Skin of body (tissue), 2 donors: ENCODE data around the gene C1orf116. TPM values are rescaled to one million over a fixed set of nuclear protein-coding genes. Genes with fewer than 3 reads are reported as not detected.
A peak's percentile ranks its signal among the peaks of the same experiment; 100 is the strongest.

Experiments
- DNase-seq: peaks from one replicate; lab custom pipeline; 2025; lab: John Stamatoyannopoulos, UW
- total RNA-seq: library from RNA; depleted of rRNA; stranded (reverse); fragments of >200 nt; gene quantifications from one replicate; pipeline ENCODE4 v1.2.3, GENCODE V29; 2014

The C1orf116 gene
- 6.4 TPM for total RNA-seq

DNA sequence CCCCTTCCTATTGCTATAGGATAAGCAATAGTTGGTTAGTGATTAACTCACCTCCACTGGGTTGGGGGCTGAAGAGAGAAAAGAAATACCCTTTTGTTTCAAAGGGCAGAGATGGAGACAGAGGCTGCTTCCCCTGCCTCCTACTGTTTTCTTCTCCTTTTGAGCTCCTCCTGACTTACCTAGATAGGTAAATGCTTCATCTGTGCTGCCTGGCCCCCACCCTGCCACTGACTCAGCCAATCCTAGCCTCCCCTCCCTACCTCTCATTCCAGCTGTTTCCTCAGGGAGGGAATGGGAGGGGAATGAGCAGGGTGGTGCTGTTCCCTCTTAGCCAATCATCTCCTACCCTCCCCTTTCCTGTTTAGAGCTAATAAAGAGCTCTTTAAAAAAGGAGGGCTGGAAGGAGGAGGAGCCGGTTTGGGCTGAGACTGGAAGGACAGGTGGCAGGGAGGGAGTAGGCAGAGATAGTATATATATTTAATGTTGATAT lies at the start of gene C1orf116:
TSS of gene C1orf116 (minus strand) at position 229 of the 490 bp plus-strand sequence. CDS start 5,158 bp downstream, outside the sequence.
- peak; percentile 9 for DNase-seq

GRCh38 chr1:207081806-207082205 lies 49.2 kb upstream of the C1orf116 start:
- no peak for DNase-seq

GRCh38 chr1:207081088-207081487 lies 48.5 kb upstream of the C1orf116 start:
- no peak for DNase-seq

GRCh38 chr1:207079706-207080241 lies 47.2 kb upstream of the C1orf116 start:
- DNase-seq: no peak

DNA sequence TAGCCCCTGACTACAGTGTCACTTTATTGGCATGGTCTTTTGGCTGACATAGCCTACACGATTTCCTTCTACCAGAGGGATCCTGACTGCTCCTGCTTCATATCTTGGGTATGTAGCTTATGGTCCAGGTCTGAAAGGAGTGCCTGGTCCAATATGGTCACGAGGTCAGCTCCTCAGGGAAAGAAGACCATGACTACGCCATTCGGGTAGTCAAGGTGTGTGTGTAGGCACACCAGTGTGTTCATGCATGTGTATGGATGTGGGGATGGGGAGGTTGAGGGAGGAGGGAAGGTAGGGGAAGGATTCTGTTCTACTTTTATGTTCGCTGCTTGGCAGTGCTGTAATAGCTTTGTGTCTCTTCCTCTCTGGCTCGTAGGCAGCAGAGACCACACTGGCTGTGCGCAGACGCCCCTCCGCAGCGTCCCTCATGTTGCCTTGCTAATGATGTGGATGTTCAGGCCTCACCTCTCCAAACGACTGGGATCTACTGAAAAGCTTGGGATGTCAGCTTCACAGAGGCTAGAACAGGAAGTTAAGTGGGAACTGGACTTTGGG lies 46.1 kb upstream of the C1orf116 start:
- DNase-seq: no peak

DNA sequence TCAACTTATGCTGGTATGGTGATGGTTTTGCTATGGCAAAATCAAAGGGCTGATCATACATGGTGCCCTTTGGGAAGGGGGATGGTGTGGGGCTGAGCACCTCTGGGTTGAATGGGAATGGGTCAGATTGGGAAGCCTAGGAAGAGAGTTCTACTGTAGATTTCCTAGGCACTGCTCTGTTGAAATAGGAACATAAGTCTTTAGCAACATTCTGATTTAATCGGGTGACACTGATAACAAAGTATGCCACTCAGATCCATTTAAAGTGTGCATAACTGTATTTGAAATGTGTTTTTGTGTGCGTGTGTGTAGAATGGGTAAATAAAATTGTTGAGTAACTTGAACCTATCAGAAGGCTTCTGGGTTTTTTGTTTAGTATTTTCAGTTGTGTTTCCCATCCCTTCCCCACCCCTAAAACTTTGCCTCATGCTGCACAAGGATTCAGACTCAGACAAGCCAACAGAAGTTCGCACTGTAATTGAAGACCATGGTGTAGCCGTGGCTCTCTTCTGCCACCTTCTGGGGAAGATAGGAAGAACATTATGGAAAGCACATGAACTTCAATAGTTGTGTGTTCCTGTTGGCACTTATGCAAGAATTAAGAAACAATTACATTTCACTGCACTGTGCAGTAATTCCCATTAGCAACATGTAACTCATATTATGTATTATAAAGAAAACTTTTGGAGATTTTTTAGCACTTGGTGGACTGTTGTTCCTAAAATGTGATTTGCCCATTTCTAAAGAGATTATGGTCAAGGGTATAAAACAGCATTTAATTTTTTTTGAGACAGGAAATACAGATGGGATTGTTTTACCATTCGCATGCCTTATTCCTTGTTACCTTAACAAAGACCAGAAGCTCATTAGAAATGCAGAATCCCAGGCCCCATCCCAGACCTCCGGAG lies 45.2 kb upstream of the C1orf116 start:
- DNase-seq: peak; percentile 76

GRCh38 chr1:207077012-207077411 lies 44.5 kb upstream of the C1orf116 start:
- DNase-seq: no peak

GRCh38 chr1:207076181-207076955 lies 43.8 kb upstream of the C1orf116 start:
- no peak for DNase-seq

DNA sequence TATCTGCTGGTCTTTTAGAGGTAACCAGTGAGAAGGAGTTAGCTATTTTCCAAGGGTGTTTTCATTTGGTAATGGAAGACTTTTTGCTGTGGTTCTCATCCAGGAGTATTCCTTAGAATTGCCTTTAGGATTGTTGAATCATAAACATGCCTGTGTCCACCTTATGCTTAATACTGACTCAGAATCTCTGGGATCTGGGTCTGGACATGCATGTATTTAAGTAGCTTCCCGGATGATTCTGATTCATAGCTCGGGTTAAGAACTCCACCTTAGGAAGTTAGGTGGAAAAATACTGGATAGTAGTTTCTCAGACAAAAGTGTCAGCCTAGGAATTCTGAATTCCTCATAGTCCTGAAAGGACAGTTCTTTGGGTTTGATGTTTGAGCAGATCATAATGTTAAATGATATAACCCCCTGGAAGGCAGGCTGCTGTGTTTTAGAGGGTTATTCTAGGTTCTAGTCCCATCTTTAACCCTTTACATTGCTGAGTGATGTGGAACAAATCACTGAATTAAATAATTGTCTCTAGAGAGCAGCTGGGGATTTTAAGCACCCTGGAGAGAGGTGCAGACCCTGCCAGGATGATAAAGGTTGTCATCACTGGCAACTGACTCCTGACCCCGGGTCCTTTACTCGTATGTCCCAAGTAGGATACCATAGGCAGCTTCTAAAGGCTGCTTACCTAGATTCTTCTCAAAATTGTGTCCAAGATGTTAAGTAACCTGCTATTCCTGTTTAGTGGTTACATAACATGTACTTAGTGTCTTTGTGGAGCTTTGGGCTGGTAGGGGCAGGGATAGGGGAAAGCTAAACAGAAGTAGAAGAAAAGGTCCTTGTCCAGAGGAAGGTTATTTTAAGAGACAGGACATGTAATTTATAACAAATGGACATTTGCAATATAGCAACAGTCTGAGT lies 41.6 kb upstream of the C1orf116 start:
- DNase-seq: no peak

DNA sequence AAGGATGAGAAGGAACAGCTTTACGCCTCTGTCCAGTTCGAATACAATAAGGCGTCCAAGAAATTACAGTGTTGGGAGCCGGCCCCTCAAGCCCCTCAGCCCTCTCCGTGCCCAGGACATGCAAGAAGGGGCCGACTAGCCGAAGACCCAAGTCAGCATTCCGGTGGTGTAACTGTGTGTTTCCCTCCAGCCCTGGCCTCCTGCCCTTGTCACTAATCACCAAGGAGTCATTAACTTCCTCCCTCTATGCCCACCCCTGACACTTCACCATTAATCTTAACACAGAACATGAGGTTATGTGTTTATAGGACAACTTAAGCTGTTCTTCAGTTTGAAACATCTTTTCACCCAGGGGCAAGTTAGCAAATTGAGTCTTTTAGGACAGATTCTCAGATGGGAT lies 39.7 kb upstream of the C1orf116 start:
- no peak for DNase-seq

DNA sequence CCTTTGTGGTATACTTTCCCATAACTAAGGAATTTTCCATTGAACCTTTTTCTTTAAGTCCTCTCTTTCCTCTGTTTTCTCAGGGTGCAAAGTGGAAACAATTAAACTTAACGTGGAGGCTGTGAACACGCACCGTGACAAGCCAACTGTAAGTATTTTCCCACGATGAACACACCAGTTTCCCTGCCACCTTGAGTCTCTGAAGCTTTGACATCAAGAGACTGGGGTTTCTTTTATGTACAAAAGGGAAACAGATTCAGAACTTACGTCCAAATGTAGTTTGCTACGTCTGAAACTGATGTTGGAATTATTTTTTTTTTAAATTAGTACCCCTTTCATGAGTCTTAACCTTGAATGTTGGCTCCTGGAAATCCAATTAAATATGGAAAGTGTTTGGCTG lies 38.9 kb upstream of the C1orf116 start:
- no peak for DNase-seq

DNA sequence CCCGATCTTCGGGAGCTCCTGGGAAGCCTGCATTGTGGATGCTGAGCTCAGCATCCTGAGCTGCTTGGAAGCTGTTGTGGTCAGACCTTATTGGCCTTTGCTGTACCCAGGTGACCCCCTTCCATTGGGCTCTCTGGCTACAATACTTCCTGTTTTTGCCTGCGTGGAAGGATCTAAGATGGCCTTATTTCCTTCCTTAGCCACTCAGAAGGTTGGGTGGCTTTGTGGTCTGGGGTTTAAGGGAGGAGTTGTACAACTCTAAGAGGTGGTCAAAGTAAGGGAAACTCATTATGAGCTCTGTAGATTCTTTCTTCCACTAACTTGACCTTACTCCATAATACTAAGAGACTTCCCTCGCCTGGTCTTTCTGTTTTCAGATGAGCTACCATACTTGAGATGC lies 38.3 kb upstream of the C1orf116 start:
- no peak for DNase-seq

GRCh38 chr1:207069858-207070506 lies 37.4 kb upstream of the C1orf116 start:
- no peak for DNase-seq

DNA sequence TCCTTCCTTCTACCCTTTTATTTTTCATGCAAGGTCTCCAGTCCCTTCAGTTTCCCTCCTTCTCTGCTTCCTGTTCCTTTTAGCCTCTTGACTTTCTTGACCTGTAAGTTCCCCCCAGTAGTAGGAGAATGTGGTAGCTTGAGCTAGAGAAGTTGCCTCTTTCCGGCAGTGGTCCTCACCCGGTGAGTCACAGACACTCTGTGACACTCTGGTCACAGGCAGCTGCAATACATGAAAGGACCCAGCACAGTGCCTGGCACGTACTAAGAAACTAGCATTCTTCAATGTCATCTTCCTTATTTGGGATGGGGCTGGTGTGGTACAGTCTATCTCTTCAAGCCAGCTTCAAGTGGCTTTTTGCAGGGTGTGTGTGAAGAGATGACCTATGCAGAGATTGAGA lies 36.5 kb upstream of the C1orf116 start:
- no peak for DNase-seq

DNA sequence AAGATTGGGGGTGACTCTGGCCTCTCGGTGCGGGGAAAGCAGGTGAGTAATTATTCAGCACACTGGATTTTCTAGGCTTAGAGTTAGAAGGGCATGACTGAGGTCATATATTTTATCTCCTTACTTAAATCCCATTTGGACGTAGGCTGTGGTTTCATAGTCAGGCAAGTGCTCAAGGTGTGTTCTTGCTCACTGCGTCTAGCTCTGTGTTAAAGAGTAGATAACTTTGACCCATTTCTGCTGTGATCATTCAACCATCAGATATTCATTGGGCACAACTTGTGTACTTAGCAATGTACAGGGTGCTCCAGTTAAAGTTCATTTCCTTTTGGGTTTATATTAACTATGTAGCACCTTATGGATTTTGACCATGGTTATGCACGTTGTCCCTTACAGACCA lies 35.1 kb upstream of the C1orf116 start:
- DNase-seq: no peak

DNA sequence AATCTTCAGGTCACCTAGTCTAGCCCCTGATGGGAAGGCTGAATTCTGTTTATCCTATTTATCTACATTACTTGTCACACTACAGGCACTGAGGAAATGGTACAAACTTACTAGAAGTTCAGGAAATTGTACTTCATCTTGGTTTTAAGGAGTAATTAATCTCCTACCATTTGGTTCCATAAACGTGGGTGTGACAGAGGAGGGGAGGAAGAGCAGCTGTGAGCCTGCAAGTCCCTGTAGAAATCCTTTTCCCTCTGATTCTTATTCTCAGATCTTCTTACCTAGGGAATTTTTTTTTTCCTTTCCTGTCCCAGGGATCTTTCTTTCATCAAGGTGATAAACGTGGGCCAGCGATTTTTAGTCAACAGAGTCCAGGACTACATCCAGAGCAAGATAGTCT lies 34.6 kb upstream of the C1orf116 start:
- no peak for DNase-seq

DNA sequence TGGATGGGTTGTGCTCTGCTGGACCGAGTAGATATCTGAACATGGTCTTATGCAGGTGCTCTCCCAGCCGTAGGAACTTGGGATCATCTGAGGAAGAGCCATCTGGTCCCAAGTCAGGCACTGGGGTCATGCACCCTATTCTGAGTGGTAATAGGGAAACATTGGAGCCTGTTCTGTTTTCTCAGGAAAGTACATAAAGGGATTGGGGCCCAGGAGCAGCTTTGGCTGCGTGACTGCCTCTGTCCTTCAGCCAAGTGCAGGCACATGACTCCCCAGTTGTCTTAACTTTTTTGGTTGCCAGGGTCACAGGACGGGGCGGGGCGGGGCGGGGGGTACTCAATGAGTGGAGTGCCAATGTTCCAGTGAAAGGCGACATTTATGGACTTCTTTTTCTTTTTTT lies 32.0 kb upstream of the C1orf116 start:
- DNase-seq: no peak

- no peak for DNase-seq
Observed at GRCh38 chr1:207063014-207063413, 30.5 kb upstream of the C1orf116 start.

DNA sequence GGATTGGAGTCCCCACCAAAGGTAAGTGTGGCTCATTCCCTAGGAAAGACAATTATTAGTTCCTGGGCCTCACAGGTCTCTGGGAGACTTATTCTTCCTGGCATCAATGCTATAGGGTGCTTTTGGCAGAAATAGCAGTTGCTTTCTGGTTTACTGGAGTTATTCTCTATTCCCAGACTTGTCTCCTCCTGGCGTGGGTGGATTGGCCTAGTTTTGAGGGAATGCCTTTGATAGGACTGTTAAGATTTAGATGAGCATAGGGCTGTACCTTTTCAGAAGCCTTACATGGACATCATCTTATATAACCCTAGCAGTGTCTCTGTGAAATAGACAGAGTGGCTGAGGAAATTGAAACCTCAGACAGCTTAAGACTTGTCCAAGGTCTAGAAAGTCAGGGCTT lies 29.5 kb upstream of the C1orf116 start:
- no peak for DNase-seq

- DNase-seq: no peak
Observed at GRCh38 chr1:207060596-207060995, 28.0 kb upstream of the C1orf116 start.
